ENCODE data around the gene SLCO3A1. TPM values are rescaled to one million over a fixed set of nuclear protein-coding genes. Genes with fewer than 3 reads are reported as not detected.

The SLCO3A1 gene
- total RNA-seq, 2 experiments from 2014 or later, result 8.5 to 40.0 TPM

- Histone ChIP-seq H3K36me3 (ENCODE audit: insufficient read depth, low read length) (no peaks in the 10 kb centered on the region), H3K4me2 (ENCODE audit: low read length) (no peak overlapping the region), H3K9me2 (ENCODE audit: insufficient read depth, low read length) (no peaks in the 10 kb centered on the region), H4K20me1 (ENCODE audit: insufficient read depth, low read length) (peaks cover 7% of the 10 kb centered on the region), H3K9me3 (ENCODE audit: low read length) (no peaks in the 10 kb centered on the region), H3K4me3 (ENCODE audit: low read depth, low read length, poor library complexity, severe bottlenecking) (no peak overlapping the region), H2AFZ (ENCODE audit: low read length) (no peak overlapping the region), H3K27ac (ENCODE audit: low read depth, low read length, poor library complexity, severe bottlenecking) (no peak overlapping the region), H3K79me2 (ENCODE audit: insufficient read depth, low read depth, low read length) (no peaks in the 10 kb centered on the region), H3K4me1 (ENCODE audit: insufficient read depth, low read length, poor library complexity, severe bottlenecking) (no peaks in the 10 kb centered on the region)
- ChIA-PET CTCF (ENCODE audit: unreplicated experiment) (no interaction called here), POLR2A (interaction anchor here (0.7 kb wide), 1 partner anchor 883 kb away, joined by 3 read pairs; no protein-coding TSS in a partner anchor)
- TF ChIP-seq EZH2phosphoT487 (IDR thresholded peaks at IDR 0.05; ENCODE audit: borderline replicate concordance, low read depth, low read length), result no peak
- no peak for TF ChIP-seq CTCF (conservative IDR thresholded peaks at IDR 0.05; ENCODE audit: low read length)
- intact Hi-C loops (cut with micrococcal nuclease; ENCODE audit: unreplicated experiment), result no loop called here
- DNase-seq (ENCODE audit: low spot score), result no peak
- no TSS peak for BruUV-seq (replicated peaks)
Measured at GRCh38 chr15:92044203-92044909, 190.8 kb downstream of the SLCO3A1 start.

GRCh38 chr15:92047900-92048299, 194.4 kb downstream of the SLCO3A1 start:
- BruUV-seq (replicated peaks), result no TSS peak
- H3K9me2 ChIP-seq (ENCODE audit: insufficient read depth, low read length), result no peaks in the 10 kb centered on the region
- DNase-seq (ENCODE audit: low spot score), result no peak
- no peaks in the 10 kb centered on the region for H3K36me3 ChIP-seq (ENCODE audit: insufficient read depth, low read length)
- peaks cover 11% of the 10 kb centered on the region for H4K20me1 ChIP-seq (ENCODE audit: insufficient read depth, low read length)
- ChIA-PET CTCF (ENCODE audit: unreplicated experiment) (no interaction called here), POLR2A (no interaction called here)
- H3K4me3 ChIP-seq (ENCODE audit: low read depth, low read length, poor library complexity, severe bottlenecking), result no peak overlapping the region
- intact Hi-C loops (cut with micrococcal nuclease; ENCODE audit: unreplicated experiment), result no loop called here
- H2AFZ ChIP-seq (ENCODE audit: low read length), result no peak overlapping the region
- H3K9me3 ChIP-seq (ENCODE audit: low read length), result no peaks in the 10 kb centered on the region
- no peaks in the 10 kb centered on the region for H3K79me2 ChIP-seq (ENCODE audit: insufficient read depth, low read depth, low read length)
- H3K4me2 ChIP-seq (ENCODE audit: low read length), result no peak overlapping the region
- H3K27ac ChIP-seq (ENCODE audit: low read depth, low read length, poor library complexity, severe bottlenecking), result no peak overlapping the region
- no peaks in the 10 kb centered on the region for H3K4me1 ChIP-seq (ENCODE audit: insufficient read depth, low read length, poor library complexity, severe bottlenecking)
- TF ChIP-seq EZH2phosphoT487 (IDR thresholded peaks at IDR 0.05; ENCODE audit: borderline replicate concordance, low read depth, low read length) (no peak), CTCF (conservative IDR thresholded peaks at IDR 0.05; ENCODE audit: low read length) (no peak)

DNA sequence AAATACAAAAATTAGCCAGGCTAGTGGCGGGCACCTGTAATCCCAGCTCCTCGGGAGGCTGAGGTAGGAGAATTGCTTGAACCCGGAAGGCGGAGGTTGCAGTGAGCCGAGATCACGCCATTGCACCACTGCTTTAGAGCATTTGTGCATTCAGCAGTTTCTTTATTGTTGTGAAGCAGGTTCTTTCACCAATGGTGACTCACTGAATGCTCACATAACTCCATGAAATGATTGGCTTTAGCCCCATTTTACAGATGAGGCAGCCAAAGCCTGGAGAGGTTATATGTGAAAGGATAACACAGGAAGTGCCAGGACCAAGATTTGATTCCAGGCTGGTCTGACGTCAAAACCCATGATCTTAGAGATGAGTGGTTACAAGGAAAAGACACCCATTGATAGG, 195.2 kb downstream of the SLCO3A1 start:
- H3K27ac ChIP-seq (ENCODE audit: low read depth, low read length, poor library complexity, severe bottlenecking), result no peak overlapping the region
- CTCF ChIA-PET (ENCODE audit: unreplicated experiment), result no interaction called here
- no peaks in the 10 kb centered on the region for H3K9me2 ChIP-seq (ENCODE audit: insufficient read depth, low read length)
- H3K9me3 ChIP-seq (ENCODE audit: low read length), result no peaks in the 10 kb centered on the region
- BruUV-seq (replicated peaks), result no TSS peak
- no peak overlapping the region for H3K4me3 ChIP-seq (ENCODE audit: low read depth, low read length, poor library complexity, severe bottlenecking)
- no peak for DNase-seq (ENCODE audit: low spot score)
- no peak overlapping the region for H2AFZ ChIP-seq (ENCODE audit: low read length)
- POLR2A ChIA-PET, result no interaction called here
- TF ChIP-seq EZH2phosphoT487 (IDR thresholded peaks at IDR 0.05; ENCODE audit: borderline replicate concordance, low read depth, low read length) (no peak), CTCF (conservative IDR thresholded peaks at IDR 0.05; ENCODE audit: low read length) (no peak)
- H3K4me2 ChIP-seq (ENCODE audit: low read length), result no peak overlapping the region
- no peaks in the 10 kb centered on the region for H3K4me1 ChIP-seq (ENCODE audit: insufficient read depth, low read length, poor library complexity, severe bottlenecking)
- no peaks in the 10 kb centered on the region for H3K79me2 ChIP-seq (ENCODE audit: insufficient read depth, low read depth, low read length)
- H4K20me1 ChIP-seq (ENCODE audit: insufficient read depth, low read length), result peaks cover 11% of the 10 kb centered on the region
- no peaks in the 10 kb centered on the region for H3K36me3 ChIP-seq (ENCODE audit: insufficient read depth, low read length)
- intact Hi-C loops (cut with micrococcal nuclease; ENCODE audit: unreplicated experiment), result no loop called here
